NCI-H187 (cell line): ENCODE data around the gene SLC6A18.

Experiments used
- DNase-seq, 2 experiments: peaks; one replicate each; lab custom pipeline; 2025; lab: John Stamatoyannopoulos, UW

SLC6A18 gene

GRCh38 chr5:1203311-1203967, 21.7 kb upstream of the SLC6A18 start:
- no peak for DNase-seq

DNA sequence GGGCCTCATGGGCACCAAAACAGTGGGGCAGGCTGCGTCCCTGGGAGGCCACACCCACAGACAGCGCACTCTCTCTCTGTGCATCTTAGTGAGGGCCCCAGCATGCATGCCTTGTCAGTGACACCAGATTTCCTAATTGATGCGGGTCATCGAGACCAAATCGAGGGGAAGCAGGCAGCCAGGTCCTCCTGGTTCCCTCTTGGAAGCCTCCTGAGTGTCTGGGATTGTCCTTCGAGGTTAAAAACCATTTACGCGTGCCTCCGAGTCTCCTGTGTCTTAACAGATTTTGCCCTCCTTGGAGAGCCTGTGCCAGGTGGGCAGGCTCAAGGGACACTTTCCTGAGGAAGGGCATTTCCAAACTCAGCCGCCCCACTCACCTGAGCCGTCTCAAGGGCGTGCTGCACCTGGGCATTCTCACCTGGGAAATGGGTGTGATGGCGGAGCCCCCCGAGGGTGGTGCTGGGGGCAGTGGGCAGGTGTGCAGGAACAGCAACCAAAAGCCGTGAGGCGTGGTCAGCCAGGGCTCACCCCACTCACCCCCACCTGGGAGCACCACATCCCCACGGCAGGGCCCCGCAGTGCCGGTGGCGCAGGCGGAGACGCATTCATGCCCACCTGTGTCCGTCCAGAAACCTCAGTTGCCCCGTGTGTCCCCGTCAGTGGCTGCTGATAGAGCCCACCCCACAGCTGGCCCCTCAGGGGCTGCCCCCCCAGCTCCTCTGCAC, 21.1 kb upstream of the SLC6A18 start:
- DNase-seq: no peak

DNA sequence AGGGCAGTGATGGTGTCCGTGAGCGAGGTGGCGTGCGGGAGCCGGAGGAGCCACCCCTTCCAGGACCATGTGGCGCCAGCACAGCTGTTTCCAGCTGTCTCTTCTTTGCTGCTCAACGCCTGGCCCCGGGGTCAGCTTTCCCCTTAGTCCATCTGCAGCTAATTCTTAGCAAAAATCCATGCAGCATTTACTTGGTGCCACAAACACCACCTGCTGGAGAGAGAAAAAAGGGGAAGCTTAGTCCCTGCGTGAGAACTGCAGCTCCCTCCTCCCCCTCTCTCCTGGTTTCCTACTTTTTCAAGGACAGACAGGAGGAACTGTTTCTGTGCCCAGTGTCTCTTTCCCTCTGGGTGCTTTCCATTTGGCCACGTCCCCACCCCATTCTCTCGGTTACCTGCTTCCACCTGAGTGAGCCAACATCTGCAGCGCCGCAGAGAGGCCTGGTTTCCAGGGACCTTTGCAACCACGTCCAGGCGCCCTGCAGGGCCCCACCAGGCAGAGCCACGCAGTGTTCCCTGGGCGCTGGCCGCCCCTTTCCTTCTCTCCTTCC, 20.4 kb upstream of the SLC6A18 start:
- DNase-seq: no peak

DNA sequence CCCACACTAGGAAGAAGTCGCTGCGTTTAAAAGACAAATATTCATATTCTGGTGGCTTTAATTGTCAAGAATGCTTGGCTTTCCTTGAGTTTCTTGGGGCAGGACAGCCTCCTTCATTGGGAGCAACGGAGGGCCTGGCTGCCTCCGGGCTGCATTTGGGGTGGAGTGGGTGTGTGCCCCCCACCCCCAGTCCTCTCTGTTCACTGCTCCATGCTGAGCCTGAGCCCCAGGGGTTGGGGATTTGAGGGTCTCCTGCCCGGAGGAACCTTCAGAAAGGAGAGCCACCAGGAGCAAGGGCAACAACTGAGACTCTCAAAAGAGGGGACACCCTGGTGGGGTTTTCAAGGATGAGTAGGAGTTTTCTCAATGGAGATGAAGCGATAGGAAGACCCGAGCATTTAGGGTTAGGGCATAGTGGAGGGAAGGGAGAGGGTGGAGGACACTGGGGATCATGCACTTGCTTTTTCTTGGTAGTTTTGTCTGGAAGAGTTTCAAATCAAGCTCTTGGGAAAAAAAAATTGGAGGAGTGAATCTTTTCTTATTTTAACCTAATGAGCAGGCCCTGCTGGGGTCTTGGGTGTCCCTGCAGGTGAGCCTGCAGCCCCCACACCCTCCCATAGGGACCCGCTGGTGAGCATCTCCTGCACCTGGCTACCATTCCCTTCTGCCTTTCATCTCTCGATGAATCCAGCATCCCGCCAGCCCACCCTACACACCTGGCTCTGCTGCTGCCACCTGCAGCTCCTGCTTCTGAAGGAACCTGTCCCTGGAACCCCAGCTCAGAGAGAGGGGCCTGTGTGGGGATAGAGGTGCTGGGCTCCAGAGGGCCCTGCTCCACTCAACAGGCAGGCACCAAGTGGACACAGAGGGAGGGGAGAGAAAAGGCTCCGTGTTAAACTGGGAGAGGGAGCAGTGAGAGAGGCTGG, 19.7 kb upstream of the SLC6A18 start:
- DNase-seq: no peak

- DNase-seq: no peak
Observed at GRCh38 chr5:1206521-1207412, 18.4 kb upstream of the SLC6A18 start.

DNA sequence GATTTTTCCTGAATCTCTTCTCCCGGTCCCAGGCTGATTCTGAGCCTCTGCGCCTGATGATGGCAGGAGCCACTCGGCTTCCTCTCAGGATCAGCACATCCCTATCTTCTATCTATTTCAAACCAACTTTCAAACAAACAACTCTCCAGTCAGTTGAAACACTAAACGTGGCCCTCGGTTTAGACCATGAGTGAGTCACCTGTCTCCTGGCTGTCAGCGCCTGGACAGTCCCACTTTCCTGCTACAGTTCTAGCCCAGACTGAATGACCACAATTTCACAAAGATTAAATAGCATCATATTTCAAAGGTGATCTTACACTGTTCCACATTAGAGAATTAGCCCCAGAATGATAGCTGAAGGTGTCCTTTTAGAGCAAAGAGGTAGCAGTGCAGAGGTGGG, 17.6 kb upstream of the SLC6A18 start:
- no peak for DNase-seq

- DNase-seq: no peak
Observed at GRCh38 chr5:1208221-1208742, 16.9 kb upstream of the SLC6A18 start.

DNA sequence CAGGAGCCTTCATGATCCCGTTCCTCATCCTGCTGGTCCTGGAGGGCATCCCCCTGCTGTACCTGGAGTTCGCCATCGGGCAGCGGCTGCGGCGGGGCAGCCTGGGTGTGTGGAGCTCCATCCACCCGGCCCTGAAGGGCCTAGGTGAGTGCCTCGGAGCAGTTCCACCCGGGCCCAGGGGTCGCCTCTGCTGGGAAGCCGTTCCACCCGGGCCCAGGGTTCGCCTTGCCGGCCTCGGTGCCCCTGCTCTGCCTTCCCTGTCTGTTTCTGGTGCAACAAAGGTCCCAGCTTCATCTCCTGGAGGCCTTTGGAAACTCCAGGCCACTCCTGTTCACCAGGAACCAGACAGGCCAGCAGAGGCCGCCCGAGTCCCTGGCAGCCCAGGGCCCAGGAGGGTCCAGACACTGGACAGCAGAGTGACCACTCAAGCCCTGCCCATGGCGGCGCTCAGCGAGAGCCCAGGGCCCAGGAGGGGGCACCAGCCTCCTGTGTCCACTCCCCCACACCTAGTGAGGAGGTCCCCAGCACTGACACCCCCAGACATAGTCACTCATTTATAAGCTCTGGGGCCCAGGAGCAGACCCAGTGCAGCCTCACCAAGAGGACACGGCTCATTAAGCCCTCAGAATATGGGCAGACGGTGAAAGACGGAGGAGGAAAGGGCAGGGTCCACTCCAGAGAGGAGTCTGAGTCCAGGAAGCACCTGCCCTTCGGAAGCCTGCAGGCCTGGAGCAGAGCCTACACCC, 16.3 kb upstream of the SLC6A18 start:
- DNase-seq: no peak

- DNase-seq: peak in 1 of 2 experiments; percentile 36
Observed at GRCh38 chr5:1209489-1209852, 15.7 kb upstream of the SLC6A18 start.

DNA sequence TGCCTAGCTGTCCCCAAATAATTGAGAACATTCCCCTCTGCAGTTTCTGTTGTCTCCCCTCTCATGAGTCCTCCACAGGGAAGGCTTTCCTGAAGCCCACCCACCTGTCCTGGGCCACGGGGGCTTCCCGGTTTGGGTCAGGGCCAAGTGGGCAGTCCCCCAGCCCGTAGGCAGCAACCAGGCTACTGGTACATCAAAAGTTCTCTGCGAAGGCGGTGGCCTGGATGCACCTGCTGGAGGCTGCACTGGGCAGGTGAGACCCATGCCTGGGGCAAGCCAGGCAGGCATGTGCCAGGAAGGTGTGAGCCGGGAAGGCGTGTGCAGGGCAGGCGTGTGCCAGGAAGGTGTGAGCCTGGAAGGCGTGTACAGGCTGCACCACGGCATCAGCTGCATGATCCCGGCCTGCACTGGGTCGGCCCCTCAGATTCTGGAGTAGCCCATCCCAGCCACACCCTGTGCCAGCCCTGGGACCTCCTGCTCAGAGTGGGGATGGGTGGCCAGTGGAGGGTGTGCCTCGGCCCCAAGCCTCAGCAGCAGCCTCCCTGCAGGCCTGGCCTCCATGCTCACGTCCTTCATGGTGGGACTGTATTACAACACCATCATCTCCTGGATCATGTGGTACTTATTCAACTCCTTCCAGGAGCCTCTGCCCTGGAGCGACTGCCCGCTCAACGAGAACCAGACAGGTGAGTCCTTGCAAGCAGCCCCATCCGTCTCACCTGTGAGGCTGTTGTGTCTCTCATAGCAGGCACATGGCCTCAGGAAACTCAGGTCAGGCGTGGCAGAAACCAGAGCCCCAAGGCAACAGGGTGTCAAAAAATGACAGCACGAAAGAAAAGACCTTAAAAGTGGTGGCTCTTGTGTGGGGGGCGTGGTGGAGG, 15.0 kb upstream of the SLC6A18 start:
- no peak for DNase-seq

DNA sequence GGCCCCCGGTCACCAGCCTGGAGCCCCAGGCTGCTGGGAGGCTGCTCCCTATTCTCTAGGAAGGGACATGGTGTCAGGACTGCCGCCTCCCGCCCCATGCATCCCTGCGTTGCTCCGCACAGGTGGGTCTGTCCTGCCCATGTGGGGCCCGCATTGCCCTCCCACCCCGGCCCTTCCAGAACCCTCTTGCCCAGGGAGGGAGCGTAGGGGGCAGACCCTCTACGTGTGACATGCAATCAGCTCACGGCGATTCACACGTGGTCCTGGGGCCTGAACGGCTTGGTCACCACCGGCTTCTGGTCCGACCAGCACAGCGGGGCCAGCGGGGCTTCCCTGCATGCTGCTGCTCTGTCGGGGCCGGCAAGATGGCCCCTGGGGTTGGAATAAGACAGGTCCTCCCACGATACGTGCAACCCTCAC, 14.3 kb upstream of the SLC6A18 start:
- no peak for DNase-seq

GRCh38 chr5:1211701-1212100, 13.5 kb upstream of the SLC6A18 start:
- DNase-seq: no peak

GRCh38 chr5:1212271-1212670, 12.9 kb upstream of the SLC6A18 start:
- no peak for DNase-seq

DNA sequence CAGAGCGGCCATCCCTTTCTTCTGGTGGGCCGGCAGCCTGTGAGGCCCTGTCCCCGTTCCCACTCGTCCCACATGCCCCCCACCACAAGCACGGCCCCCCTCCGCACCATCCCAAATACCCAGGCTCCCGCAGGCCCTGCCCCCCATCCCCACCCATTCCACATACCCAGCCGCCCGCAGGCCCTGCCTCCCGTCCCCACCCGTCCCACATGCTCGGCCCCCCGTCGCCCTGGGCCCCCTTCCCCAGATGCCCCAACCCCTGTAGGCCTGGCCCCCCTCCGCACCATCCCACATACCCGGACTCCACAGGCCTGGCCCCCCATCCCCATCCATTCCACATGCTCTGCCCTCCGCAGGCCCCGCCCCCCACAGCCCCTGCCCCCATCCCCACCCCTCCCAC, 12.3 kb upstream of the SLC6A18 start:
- DNase-seq: no peak

- DNase-seq: no peak
Observed at GRCh38 chr5:1213508-1214162, 11.5 kb upstream of the SLC6A18 start.

DNA sequence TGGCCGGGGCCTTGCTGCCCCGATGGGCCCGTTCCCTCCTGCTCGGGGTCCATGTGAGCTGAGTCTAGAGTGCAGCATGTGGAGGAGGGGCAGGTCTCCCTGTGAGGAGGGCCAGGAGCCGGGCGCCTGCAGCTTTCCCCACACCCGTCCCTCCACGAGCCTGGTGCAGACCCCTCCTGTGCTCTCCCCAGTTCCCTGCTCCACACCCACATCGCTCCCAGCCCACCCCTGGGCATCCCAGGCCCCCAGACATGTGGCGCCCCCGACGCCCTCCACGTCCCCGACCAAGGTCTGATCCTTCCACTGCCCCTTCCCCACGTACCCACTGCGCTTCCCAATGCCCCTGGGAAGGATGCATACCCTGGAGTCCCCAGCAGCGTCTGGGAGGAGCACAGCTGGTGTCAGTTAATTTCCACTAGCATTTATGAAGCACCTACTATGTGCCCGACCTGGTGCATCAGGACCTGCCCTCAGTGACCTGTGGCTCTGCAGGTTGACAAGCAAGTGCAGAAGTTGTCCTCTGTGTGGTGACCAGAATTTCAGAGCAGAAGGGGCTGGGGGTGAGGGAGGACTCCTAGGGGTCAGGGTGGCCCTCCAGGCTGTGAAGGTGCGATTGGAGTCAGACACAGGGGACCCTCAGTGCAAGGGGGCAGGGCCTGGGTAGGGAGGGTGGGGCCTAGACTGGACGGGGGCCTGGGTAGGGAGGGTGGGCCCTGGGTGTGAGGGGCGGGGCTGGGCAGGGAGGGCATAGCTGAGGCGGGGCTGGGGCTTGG, 10.8 kb upstream of the SLC6A18 start:
- no peak for DNase-seq

GRCh38 chr5:1214936-1215220, 10.3 kb upstream of the SLC6A18 start:
- DNase-seq: no peak

GRCh38 chr5:1215320-1216096, 9.7 kb upstream of the SLC6A18 start:
- DNase-seq: no peak
